ENCODE results near the gene NNT. TPM values are rescaled to one million over a fixed set of nuclear protein-coding genes. Genes with fewer than 3 reads are reported as not detected.
"Not testable (repeated sequence)": the region's sequence is repeated elsewhere in the genome, so short reads cannot be mapped to it uniquely, and the experiment has no call there.

The NNT gene
- total RNA-seq, 1 donor from 2014 or later = 190 TPM

GRCh38 chr5:43663916-43664315, 60.9 kb downstream of the NNT start:
- DNase-seq (ENCODE audit: low read depth) = no peak

- no peak for DNase-seq (ENCODE audit: low read depth)
Measured at GRCh38 chr5:43664501-43665040, 61.6 kb downstream of the NNT start.

GRCh38 chr5:43665749-43666148, 62.8 kb downstream of the NNT start:
- not testable (repeated sequence) for DNase-seq (ENCODE audit: low read depth)

GRCh38 chr5:43666728-43667127, 63.7 kb downstream of the NNT start:
- DNase-seq (ENCODE audit: low read depth) = not testable (repeated sequence)

- not testable (repeated sequence) for DNase-seq (ENCODE audit: low read depth)
Measured at GRCh38 chr5:43667379-43667778, 64.4 kb downstream of the NNT start.

- DNase-seq (ENCODE audit: low read depth) = no peak
Measured at GRCh38 chr5:43674536-43674935, 71.6 kb downstream of the NNT start.

- DNase-seq (ENCODE audit: low read depth) = peak; percentile 30
Measured at GRCh38 chr5:43675357-43675756, 72.4 kb downstream of the NNT start.

- no peak for DNase-seq (ENCODE audit: low read depth)
Measured at GRCh38 chr5:43676083-43676840, 73.3 kb downstream of the NNT start.

GRCh38 chr5:43677253-43677652, 74.3 kb downstream of the NNT start:
- DNase-seq (ENCODE audit: low read depth) = no peak

- no peak for DNase-seq (ENCODE audit: low read depth)
Measured at GRCh38 chr5:43679214-43679613, 76.2 kb downstream of the NNT start.

GRCh38 chr5:43680286-43680685, 77.3 kb downstream of the NNT start:
- no peak for DNase-seq (ENCODE audit: low read depth)

- DNase-seq (ENCODE audit: low read depth) = no peak
Measured at GRCh38 chr5:43683884-43684471, 81.0 kb downstream of the NNT start.

- no peak for DNase-seq (ENCODE audit: low read depth)
Measured at GRCh38 chr5:43685252-43685950, 82.4 kb downstream of the NNT start.

- no peak for DNase-seq (ENCODE audit: low read depth)
Measured at GRCh38 chr5:43687275-43687674, 84.3 kb downstream of the NNT start.

GRCh38 chr5:43691275-43691674, 88.3 kb downstream of the NNT start:
- DNase-seq (ENCODE audit: low read depth) = no peak

GRCh38 chr5:43691893-43692292, 88.9 kb downstream of the NNT start:
- no peak for DNase-seq (ENCODE audit: low read depth)

GRCh38 chr5:43693411-43693810, 90.4 kb downstream of the NNT start:
- no peak for DNase-seq (ENCODE audit: low read depth)

GRCh38 chr5:43694027-43694426, 91.0 kb downstream of the NNT start:
- DNase-seq (ENCODE audit: low read depth) = no peak

- not testable (repeated sequence) for DNase-seq (ENCODE audit: low read depth)
Measured at GRCh38 chr5:43696444-43696843, 93.5 kb downstream of the NNT start.

- no peak for DNase-seq (ENCODE audit: low read depth)
Measured at GRCh38 chr5:43699910-43700309, 96.9 kb downstream of the NNT start.

- no peak for DNase-seq (ENCODE audit: low read depth)
Measured at GRCh38 chr5:43700601-43701000, 97.6 kb downstream of the NNT start.

- no peak for DNase-seq (ENCODE audit: low read depth)
Measured at GRCh38 chr5:43701227-43701626, 98.2 kb downstream of the NNT start.
